GM23248 (cell line): ENCODE measurements around the gene CCDC27. TPM values are rescaled to one million over a fixed set of nuclear protein-coding genes. Genes with fewer than 3 reads are reported as not detected.

ENCODE experiments used
- DNase-seq: peaks from one replicate; pipeline ENCODE4 v3.0.0-alpha.2; 2015
- H2AFZ ChIP-seq: fragments of 200-600 bp; sonication (generic); 2 replicates; pipeline ENCODE4 v1.6.1; 2016; ENCODE audit warnings: antibody characterized with exemption
- H3F3A ChIP-seq: fragments of 200-600 bp; sonication (generic); 2 replicates; pipeline ENCODE4 v1.6.1; 2016; ENCODE audit warnings: mild to moderate bottlenecking, antibody characterized with exemption, mixed run types; ENCODE audit not compliant: insufficient read depth
- H3K27ac ChIP-seq: fragments of 200-600 bp; sonication (generic); 2 replicates; pipeline ENCODE4 v1.5.1; 2016; ENCODE audit warnings: mild to moderate bottlenecking
- H3K27me3 ChIP-seq: fragments of 200-600 bp; sonication (generic); replicated peaks from 2 replicates; pipeline ENCODE4 v1.6.1; 2016; ENCODE audit warnings: mild to moderate bottlenecking; ENCODE audit not compliant: insufficient read depth
- H3K36me3 ChIP-seq: fragments of 200-600 bp; sonication (generic); 2 replicates; pipeline ENCODE4 v1.6.1; 2016; ENCODE audit warnings: low read depth, mild to moderate bottlenecking
- H3K4me1 ChIP-seq: fragments of 200-600 bp; sonication (generic); 2 replicates; pipeline ENCODE4 v1.6.1; 2016; ENCODE audit warnings: mild to moderate bottlenecking; ENCODE audit not compliant: insufficient read depth
- H3K4me2 ChIP-seq: fragments of 200-600 bp; sonication (generic); one replicate; pipeline ENCODE4 v1.6.1; 2016; ENCODE audit warnings: mild to moderate bottlenecking; ENCODE audit not compliant: unreplicated experiment
- H3K4me3 ChIP-seq: fragments of 200-600 bp; sonication (generic); 2 replicates; pipeline ENCODE4 v1.5.1; 2016; ENCODE audit warnings: mild to moderate bottlenecking
- H3K79me2 ChIP-seq: fragments of 200-600 bp; sonication (generic); 2 replicates; pipeline ENCODE4 v1.6.1; 2016; ENCODE audit warnings: mild to moderate bottlenecking; ENCODE audit not compliant: insufficient read depth
- H3K9ac ChIP-seq: fragments of 200-600 bp; sonication (generic); 2 replicates; pipeline ENCODE4 v1.6.1; 2016; ENCODE audit warnings: mild to moderate bottlenecking
- H3K9me2 ChIP-seq: fragments of 200-600 bp; sonication (generic); 2 replicates; pipeline ENCODE4 v1.6.1; 2016; ENCODE audit warnings: mixed run types, mild to moderate bottlenecking, moderate library complexity; ENCODE audit not compliant: insufficient read depth
- H3K9me3 ChIP-seq: fragments of 200-600 bp; sonication (generic); one replicate; pipeline ENCODE4 v1.6.1; 2017; ENCODE audit warnings: low read depth
- H4K20me1 ChIP-seq: fragments of 200-600 bp; sonication (generic); 2 replicates; pipeline ENCODE4 v1.6.0; 2016; ENCODE audit not compliant: insufficient read depth
- EZH2 ChIP-seq: fragments of 200-600 bp; sonication (generic); IDR thresholded peaks from 2 replicates; pipeline ENCODE4 v1.6.1; 2018; ENCODE audit warnings: antibody characterized with exemption, mild to moderate bottlenecking; ENCODE audit not compliant: insufficient read depth, poor library complexity, severe bottlenecking
- EZH2phosphoT487 ChIP-seq: fragments of 200-600 bp; sonication (generic); IDR thresholded peaks from 2 replicates; pipeline ENCODE4 v1.6.1; 2018; ENCODE audit warnings: antibody characterized with exemption, moderate library complexity, mild to moderate bottlenecking, low read depth; ENCODE audit not compliant: insufficient read depth
- WGBS, 2 experiments: methylation state at CpG; one replicate each; pipeline ENCODE4 v1.1.6; 2015 to 2017; ENCODE audit warnings: low lambda C conversion rate in 2 of 2, low coverage in 1 of 2; ENCODE audit errors: missing lambda C conversion rate in 2 of 2; 5-methylcytosine and 5-hydroxymethylcytosine counted together
- in situ Hi-C: fragments of 300-500 bp; cut with MboI; formaldehyde crosslinking; loops from 2 replicates; pipeline ENCODE4 v1.15.0; 2020
- polyA plus RNA-seq: library from polyadenylated mRNA; unstranded; fragments of >200 nt; fragmentation: Nextera tagmentation; extraction: Ambion mirVana; gene quantifications from 2 replicates; pipeline ENCODE4 v1.2.1, GENCODE V29; 2016
- total RNA-seq: library from RNA; depleted of rRNA; stranded (reverse); fragments of >200 nt; shearing (Covaris generic); gene quantifications from 2 replicates; pipeline ENCODE4 v1.2.3, GENCODE V29; 2014

Gene CCDC27
- total and polyA plus RNA-seq, 2 experiments from 2014 or later: not detected

GRCh38 chr1:3778590-3779264, 26.5 kb downstream of the CCDC27 start:
- H3K4me1 ChIP-seq: no peaks in the 10 kb centered on the region
- peaks cover 18% of the 10 kb centered on the region for H3K36me3 ChIP-seq
- no peaks in the 10 kb centered on the region for H3K9me2 ChIP-seq
- no peaks in the 10 kb centered on the region for H4K20me1 ChIP-seq
- H3K4me3 ChIP-seq: no peak overlapping the region
- no peak overlapping the region for H2AFZ ChIP-seq
- H3K27ac ChIP-seq: no peak overlapping the region
- 45 to 50% methylated on average over 13 to 14 of the region's 14 CpGs for WGBS, 2 experiments
- TF ChIP-seq EZH2 (no peak), EZH2phosphoT487 (no peak)
- no peaks in the 10 kb centered on the region for H3K9me3 ChIP-seq
- H3K79me2 ChIP-seq: no peaks in the 10 kb centered on the region
- H3K9ac ChIP-seq: no peak overlapping the region
- H3K4me2 ChIP-seq: no peak overlapping the region
- in situ Hi-C loops: no loop called here
- no peak for DNase-seq
- peaks cover 2% of the 10 kb centered on the region; the same call in 1 of the 2 replicates for H3F3A ChIP-seq
- H3K27me3 ChIP-seq: no peaks in the 10 kb centered on the region

- H2AFZ ChIP-seq: no peak overlapping the region
- H3K36me3 ChIP-seq: peaks cover 18% of the 10 kb centered on the region
- H3K9me3 ChIP-seq: no peaks in the 10 kb centered on the region
- H3F3A ChIP-seq: no peaks in the 10 kb centered on the region
- no peak overlapping the region for H3K9ac ChIP-seq
- 78 to 84% methylated on average over 22 to 23 of the region's 23 CpGs for WGBS, 2 experiments
- no peaks in the 10 kb centered on the region for H3K4me1 ChIP-seq
- no peaks in the 10 kb centered on the region for H4K20me1 ChIP-seq
- no peaks in the 10 kb centered on the region for H3K79me2 ChIP-seq
- DNase-seq: no peak
- no peaks in the 10 kb centered on the region for H3K27me3 ChIP-seq
- in situ Hi-C loops: no loop called here
- no peak overlapping the region for H3K27ac ChIP-seq
- H3K9me2 ChIP-seq: no peaks in the 10 kb centered on the region
- TF ChIP-seq EZH2phosphoT487 (no peak), EZH2 (no peak)
- no peak overlapping the region for H3K4me3 ChIP-seq
- H3K4me2 ChIP-seq: no peak overlapping the region
Measured at GRCh38 chr1:3779265-3779911, 27.1 kb downstream of the CCDC27 start.

DNA sequence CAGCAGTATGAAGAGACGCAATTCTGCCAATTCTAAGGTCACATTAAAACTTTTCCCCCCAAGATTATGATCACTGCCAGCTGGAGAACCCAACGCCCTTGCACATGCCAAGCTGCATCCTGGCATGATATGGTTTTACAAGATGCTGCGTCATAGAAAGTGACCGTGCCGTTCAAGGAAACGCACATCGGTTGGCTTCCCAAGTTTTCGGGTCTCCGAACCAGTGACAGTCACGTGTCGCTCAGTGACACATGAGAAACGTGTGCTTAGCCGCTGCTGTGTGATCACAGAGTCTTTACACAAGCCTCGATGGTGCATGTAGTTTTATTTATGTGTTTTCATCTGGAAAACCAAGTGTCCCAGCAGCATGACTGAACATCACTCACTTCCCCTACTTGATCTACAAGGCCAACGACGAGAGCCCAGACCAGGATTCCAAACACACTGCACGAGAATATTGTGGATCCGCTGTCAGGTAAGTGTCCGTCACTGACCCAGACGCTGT, 27.7 kb downstream of the CCDC27 start:
- no peak for DNase-seq
- H2AFZ ChIP-seq: no peak overlapping the region
- H3K4me1 ChIP-seq: no peaks in the 10 kb centered on the region
- no peaks in the 10 kb centered on the region for H3K27me3 ChIP-seq
- H3K4me3 ChIP-seq: no peak overlapping the region
- H3K4me2 ChIP-seq: no peak overlapping the region
- no peaks in the 10 kb centered on the region for H3K9me2 ChIP-seq
- no peaks in the 10 kb centered on the region for H3K79me2 ChIP-seq
- in situ Hi-C loops: no loop called here
- no peaks in the 10 kb centered on the region for H4K20me1 ChIP-seq
- no peak overlapping the region for H3K9ac ChIP-seq
- WGBS, 2 experiments: 90 to 93% methylated on average over 20 of the region's 20 CpGs
- peaks cover 18% of the 10 kb centered on the region for H3K36me3 ChIP-seq
- H3F3A ChIP-seq: no peaks in the 10 kb centered on the region
- no peak overlapping the region for H3K27ac ChIP-seq
- TF ChIP-seq EZH2 (no peak), EZH2phosphoT487 (no peak)
- no peaks in the 10 kb centered on the region for H3K9me3 ChIP-seq

GRCh38 chr1:3780901-3781300, 28.7 kb downstream of the CCDC27 start:
- TF ChIP-seq EZH2phosphoT487: no peak
- no peak for TF ChIP-seq EZH2
- Histone ChIP-seq H3K79me2 (no peaks in the 10 kb centered on the region), H3K9me3 (no peaks in the 10 kb centered on the region), H3K4me1 (no peaks in the 10 kb centered on the region), H3K4me3 (no peak overlapping the region), H3F3A (no peaks in the 10 kb centered on the region), H3K9me2 (no peaks in the 10 kb centered on the region), H3K4me2 (no peak overlapping the region), H3K27ac (no peak overlapping the region), H3K27me3 (no peaks in the 10 kb centered on the region), H3K36me3 (peaks cover 20% of the 10 kb centered on the region), H4K20me1 (no peaks in the 10 kb centered on the region), H2AFZ (no peak overlapping the region), H3K9ac (no peak overlapping the region)
- DNase-seq: no peak
- in situ Hi-C loops: no loop called here
- WGBS, 2 experiments: 91% methylated on average over 19 to 21 of the region's 21 CpGs
